ENCODE measurements around the gene NCOA3.
"Not testable (repeated sequence)": the region's sequence is repeated elsewhere in the genome, so short reads cannot be mapped to it uniquely, and the experiment has no call there.

- TF ChIP-seq, protein P1, sequence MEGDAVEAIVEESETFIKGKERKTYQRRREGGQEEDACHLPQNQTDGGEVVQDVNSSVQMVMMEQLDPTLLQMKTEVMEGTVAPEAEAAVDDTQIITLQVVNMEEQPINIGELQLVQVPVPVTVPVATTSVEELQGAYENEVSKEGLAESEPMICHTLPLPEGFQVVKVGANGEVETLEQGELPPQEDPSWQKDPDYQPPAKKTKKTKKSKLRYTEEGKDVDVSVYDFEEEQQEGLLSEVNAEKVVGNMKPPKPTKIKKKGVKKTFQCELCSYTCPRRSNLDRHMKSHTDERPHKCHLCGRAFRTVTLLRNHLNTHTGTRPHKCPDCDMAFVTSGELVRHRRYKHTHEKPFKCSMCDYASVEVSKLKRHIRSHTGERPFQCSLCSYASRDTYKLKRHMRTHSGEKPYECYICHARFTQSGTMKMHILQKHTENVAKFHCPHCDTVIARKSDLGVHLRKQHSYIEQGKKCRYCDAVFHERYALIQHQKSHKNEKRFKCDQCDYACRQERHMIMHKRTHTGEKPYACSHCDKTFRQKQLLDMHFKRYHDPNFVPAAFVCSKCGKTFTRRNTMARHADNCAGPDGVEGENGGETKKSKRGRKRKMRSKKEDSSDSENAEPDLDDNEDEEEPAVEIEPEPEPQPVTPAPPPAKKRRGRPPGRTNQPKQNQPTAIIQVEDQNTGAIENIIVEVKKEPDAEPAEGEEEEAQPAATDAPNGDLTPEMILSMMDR (conservative IDR thresholded peaks at IDR 0.05; ENCODE audit: low read depth in 2 of 2) = not testable (repeated sequence)
- TF ChIP-seq ZNF114 (CRISPR knock-in tag; IDR thresholded peaks at IDR 0.05); POLR2AphosphoS5 (IDR thresholded peaks at IDR 0.05; ENCODE audit: low read depth): not testable (repeated sequence)
These were observed 79.0 kb downstream of the NCOA3 start for GRCh38 chr20:47580686-47581085.

Measured in GM23338 (cell line).